Stimulated activated CD8-positive, alpha-beta memory T cell treated with anti-CD3 and anti-CD28 coated beads, Interleukin-4, amount 100 ng/mL, for 4 hours (primary cell): ENCODE data around the gene TIMM29.

Source experiments
- DNase-seq, 2 donors: peaks; one replicate each; pipeline ENCODE4 v3.0.0-alpha.2; 2020; ENCODE audit warnings: low read depth in 2 of 2, low spot score in 1 of 2

The TIMM29 gene

GRCh38 chr19:10911579-10912363 is 16.8 kb upstream of the TIMM29 start:
- no peak for DNase-seq

GRCh38 chr19:10912619-10913018 is 16.0 kb upstream of the TIMM29 start:
- no peak for DNase-seq

DNA sequence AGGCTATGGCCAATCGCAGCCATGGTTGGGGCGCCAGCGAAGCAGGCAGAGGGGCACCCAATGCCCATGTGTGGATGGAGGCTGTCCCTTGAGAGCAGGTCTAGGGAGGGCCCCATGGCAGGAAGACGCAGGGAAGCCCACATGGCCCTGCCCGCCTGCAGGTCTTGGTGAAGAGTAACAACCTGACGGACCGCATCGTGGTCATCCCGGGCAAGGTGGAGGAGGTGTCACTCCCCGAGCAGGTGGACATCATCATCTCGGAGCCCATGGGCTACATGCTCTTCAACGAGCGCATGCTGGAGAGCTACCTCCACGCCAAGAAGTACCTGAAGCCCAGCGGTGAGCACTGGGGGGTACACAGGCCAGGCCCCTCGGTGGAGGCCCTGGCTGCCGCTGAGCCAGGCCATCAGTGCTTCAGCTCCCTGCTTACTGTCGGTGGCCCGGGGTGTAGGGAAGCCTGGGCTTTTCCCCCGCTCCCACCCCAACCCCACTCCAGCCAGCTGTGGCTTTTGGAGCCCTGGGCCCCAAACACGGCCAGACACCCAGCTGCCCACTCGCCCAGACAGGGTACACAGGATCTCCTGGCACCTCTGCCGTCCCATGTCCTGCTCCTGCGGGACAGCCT is 14.8 kb upstream of the TIMM29 start:
- no peak for DNase-seq

- no peak for DNase-seq
These were observed 13.2 kb upstream of the TIMM29 start for GRCh38 chr19:10915130-10916091.

DNA sequence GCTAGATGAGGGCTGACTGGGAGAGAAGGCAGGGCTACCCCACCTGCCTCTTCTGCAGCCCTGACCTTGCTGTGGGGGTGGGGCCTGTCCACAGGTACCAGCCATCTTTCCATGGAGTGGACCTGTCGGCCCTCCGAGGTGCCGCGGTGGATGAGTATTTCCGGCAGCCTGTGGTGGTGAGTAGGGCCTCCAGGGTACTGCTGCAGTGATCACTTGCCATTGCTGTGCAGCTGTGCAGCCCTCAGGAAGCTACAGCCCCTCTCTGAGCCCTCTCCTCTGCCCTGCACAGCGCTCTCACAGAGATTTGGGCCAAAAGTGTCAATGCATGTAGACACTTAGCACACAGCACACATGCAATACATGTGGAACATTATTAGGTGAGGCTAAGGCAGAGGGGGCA is 12.0 kb upstream of the TIMM29 start:
- no peak for DNase-seq

DNA sequence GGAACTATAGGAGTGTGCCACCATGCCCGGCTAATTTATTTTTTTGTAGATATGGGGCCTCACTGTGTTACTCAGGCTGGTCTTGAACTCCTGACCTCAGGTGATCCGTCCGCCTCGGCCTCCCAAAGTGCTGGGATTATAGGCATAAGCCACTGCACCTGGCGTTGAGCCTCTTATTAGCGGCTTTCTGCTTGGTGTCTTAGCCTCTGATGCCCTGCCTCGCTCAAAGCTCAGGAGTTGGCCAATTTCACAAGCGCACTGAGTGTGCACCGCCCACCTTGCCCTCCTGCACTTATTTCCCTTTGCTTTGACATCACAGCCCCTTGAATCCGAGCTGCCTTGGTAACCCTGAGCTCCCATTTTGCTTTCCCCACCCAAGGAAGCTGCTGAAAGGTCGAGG is 10.3 kb upstream of the TIMM29 start:
- DNase-seq = no peak

- DNase-seq = no peak
These were observed 9.0 kb upstream of the TIMM29 start for GRCh38 chr19:10919352-10920287.

GRCh38 chr19:10920288-10920655 is 8.3 kb upstream of the TIMM29 start:
- no peak for DNase-seq

DNA sequence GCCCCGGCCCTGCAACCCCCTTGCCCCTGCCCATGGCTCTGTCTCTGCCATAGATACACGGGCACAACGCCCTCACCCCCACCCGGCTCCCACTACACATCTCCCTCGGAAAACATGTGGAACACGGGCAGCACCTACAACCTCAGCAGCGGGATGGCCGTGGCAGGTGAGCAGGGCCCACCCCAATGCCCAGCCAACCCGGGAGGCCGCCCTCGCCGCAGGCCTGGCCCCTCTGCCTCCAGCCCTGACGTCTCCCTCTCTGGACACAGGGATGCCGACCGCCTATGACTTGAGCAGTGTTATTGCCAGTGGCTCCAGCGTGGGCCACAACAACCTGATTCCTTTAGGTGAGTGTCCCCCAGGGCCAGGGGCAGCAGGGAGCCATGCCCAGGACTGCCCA is 7.8 kb upstream of the TIMM29 start:
- no peak for DNase-seq

DNA sequence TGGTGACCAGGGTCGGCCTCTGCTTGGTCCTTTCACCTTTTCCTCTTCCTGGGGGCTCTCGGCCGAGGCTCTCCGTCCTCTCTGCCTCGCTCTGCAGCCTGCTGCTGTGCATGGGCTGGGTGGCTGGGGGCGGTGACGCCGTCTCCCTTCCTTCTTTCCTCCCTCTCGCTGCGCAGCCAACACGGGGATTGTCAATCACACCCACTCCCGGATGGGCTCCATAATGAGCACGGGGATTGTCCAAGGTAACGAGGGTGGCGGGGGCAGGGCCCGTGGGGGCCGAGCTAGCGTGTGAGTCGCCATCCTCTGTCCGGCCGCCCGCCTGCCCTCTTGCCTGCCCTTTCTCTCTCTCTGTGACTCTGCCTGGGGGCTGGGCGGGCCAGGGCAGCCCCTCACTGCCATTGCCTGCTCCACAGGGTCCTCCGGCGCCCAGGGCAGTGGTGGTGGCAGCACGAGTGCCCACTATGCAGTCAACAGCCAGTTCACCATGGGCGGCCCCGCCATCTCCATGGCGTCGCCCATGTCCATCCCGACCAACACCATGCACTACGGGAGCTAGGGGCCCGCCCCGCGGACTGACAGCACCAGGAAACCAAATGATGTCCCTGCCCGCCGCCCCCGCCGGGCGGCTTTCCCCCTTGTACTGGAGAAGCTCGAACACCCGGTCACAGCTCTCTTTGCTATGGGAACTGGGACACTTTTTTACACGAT is 7.3 kb upstream of the TIMM29 start:
- no peak for DNase-seq

- DNase-seq = no peak
These were observed 6.5 kb upstream of the TIMM29 start for GRCh38 chr19:10921910-10922637.

- no peak for DNase-seq
These were observed 6.0 kb upstream of the TIMM29 start for GRCh38 chr19:10922638-10923014.

GRCh38 chr19:10923260-10924112 is 5.1 kb upstream of the TIMM29 start:
- no peak for DNase-seq

DNA sequence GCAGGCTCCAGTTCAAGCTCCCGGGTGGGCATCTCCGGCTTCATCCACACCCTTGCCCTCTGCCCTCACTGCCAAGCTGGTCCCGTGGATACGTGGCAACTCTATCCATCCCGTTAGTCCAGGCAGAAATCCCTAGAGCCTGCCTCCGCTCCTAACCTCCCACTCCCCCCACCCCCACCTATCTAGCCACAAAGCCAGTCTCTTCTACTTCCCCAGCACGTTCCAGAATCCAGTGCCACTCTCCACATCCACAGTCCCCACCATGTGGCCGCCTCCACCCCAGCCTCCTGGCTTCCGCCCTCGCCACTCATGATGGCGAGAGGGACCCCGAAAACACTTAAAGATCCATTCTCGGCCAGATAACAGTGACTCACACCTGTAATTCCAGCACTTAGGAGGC is 4.0 kb upstream of the TIMM29 start:
- DNase-seq = no peak

DNA sequence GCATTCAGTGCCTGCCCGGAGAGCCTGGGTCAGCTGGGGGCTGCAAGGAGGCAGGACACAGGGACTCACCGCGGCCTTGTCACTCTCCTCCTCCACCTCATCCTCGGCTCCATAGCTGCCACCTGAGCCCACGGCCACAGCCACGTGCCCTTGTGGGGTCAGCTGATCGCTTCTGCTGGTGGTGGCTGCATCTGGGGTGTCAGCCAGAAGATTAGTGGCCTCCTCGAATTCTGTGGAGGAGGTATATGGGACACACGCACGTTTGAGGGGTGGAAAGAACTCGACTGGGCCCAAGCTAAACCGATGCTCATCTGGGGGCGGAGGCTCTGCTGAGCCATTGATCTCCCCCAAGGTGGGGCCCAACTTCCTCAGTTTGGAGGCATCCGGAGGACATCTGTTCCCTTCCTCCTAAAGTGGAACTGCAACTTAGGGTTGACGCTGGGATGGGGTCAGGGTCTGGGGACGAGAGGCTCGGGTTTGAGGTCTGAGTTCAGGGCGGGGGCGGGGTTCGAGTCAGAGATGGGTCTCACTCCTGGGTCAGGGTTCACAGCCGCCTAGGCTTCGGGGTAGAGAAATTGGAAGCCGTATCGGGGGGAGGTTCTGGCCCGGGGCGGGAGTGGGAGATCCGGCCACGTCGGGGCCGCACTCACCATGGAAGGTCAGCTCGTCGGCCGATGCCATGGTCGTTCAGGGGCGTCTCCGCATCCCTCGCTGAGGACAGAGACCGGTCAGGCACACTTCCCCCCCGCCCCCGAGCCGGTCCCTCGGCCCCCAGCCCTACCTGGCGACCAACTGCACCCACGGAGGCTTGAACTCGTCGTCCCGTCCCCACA is 665 bp upstream of the TIMM29 start:
- DNase-seq = no peak

- no peak for DNase-seq
These were observed 787 bp downstream of the TIMM29 start for GRCh38 chr19:10929402-10929794.

- DNase-seq = no peak
These were observed 6.9 kb downstream of the TIMM29 start for GRCh38 chr19:10935371-10936059.
